Measurements from ENCODE around the gene FIG4.
"Not testable (repeated sequence)": the region's sequence is repeated elsewhere in the genome, so short reads cannot be mapped to it uniquely, and the experiment has no call there.

The FIG4 gene

DNA sequence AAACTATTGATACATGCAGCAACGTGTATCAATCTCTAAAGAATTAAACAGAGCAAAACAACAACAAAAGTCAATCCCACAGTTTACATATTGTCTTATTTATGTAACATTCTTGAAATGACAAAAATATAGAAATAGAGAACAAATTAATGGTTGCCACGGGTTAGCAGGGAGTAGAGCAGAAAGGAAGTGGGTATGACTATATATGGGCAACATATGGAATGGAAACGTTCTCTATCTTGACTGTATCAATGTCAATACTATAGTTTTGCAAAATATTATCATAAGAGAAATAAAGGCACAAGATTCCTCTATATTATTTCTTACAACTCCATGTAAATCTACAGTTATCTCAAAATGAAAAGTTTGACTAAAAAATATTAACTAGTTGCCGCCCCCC, 12.9 kb upstream of the FIG4 start:
- TF ChIP-seq OSR1 (CRISPR knock-in tag; IDR thresholded peaks at IDR 0.05) (no peak), ZNF70 (CRISPR knock-in tag; IDR thresholded peaks at IDR 0.05) (no peak), ZFP30 (CRISPR knock-in tag; IDR thresholded peaks at IDR 0.05) (no peak), RARB (CRISPR knock-in tag; IDR thresholded peaks at IDR 0.05) (no peak), BACH2 (CRISPR knock-in tag; IDR thresholded peaks at IDR 0.05; ENCODE audit: borderline replicate concordance) (no peak), ARNTL (CRISPR knock-in tag; IDR thresholded peaks at IDR 0.05; ENCODE audit: borderline replicate concordance, low read depth) (no peak), PPARA (CRISPR knock-in tag; IDR thresholded peaks at IDR 0.05; ENCODE audit: borderline replicate concordance) (no peak), SNAI2 (CRISPR knock-in tag; IDR thresholded peaks at IDR 0.05) (no peak), ESRRG (CRISPR knock-in tag; IDR thresholded peaks at IDR 0.05) (no peak), GLIS3 (CRISPR knock-in tag; IDR thresholded peaks at IDR 0.05) (no peak), ZC3H10 (CRISPR knock-in tag; IDR thresholded peaks at IDR 0.05) (no peak), TOX (CRISPR knock-in tag; IDR thresholded peaks at IDR 0.05; ENCODE audit: borderline replicate concordance) (no peak), ZNF565 (CRISPR knock-in tag; conservative IDR thresholded peaks at IDR 0.05; ENCODE audit: low read depth) (no peak), ZFP3 (CRISPR knock-in tag; IDR thresholded peaks at IDR 0.05) (no peak), CSDC2 (CRISPR knock-in tag; IDR thresholded peaks at IDR 0.05) (no peak), ZNF8 (CRISPR knock-in tag; IDR thresholded peaks at IDR 0.05) (no peak)
- TF ChIP-seq, protein P1, sequence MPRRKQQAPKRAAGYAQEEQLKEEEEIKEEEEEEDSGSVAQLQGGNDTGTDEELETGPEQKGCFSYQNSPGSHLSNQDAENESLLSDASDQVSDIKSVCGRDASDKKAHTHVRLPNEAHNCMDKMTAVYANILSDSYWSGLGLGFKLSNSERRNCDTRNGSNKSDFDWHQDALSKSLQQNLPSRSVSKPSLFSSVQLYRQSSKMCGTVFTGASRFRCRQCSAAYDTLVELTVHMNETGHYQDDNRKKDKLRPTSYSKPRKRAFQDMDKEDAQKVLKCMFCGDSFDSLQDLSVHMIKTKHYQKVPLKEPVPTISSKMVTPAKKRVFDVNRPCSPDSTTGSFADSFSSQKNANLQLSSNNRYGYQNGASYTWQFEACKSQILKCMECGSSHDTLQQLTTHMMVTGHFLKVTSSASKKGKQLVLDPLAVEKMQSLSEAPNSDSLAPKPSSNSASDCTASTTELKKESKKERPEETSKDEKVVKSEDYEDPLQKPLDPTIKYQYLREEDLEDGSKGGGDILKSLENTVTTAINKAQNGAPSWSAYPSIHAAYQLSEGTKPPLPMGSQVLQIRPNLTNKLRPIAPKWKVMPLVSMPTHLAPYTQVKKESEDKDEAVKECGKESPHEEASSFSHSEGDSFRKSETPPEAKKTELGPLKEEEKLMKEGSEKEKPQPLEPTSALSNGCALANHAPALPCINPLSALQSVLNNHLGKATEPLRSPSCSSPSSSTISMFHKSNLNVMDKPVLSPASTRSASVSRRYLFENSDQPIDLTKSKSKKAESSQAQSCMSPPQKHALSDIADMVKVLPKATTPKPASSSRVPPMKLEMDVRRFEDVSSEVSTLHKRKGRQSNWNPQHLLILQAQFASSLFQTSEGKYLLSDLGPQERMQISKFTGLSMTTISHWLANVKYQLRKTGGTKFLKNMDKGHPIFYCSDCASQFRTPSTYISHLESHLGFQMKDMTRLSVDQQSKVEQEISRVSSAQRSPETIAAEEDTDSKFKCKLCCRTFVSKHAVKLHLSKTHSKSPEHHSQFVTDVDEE (CRISPR knock-in tag; IDR thresholded peaks at IDR 0.05) = no peak
- TF ChIP-seq, protein P2, sequence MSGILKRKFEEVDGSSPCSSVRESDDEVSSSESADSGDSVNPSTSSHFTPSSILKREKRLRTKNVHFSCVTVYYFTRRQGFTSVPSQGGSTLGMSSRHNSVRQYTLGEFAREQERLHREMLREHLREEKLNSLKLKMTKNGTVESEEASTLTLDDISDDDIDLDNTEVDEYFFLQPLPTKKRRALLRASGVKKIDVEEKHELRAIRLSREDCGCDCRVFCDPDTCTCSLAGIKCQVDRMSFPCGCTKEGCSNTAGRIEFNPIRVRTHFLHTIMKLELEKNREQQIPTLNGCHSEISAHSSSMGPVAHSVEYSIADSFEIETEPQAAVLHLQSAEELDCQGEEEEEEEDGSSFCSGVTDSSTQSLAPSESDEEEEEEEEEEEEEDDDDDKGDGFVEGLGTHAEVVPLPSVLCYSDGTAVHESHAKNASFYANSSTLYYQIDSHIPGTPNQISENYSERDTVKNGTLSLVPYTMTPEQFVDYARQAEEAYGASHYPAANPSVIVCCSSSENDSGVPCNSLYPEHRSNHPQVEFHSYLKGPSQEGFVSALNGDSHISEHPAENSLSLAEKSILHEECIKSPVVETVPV (CRISPR knock-in tag; IDR thresholded peaks at IDR 0.05) = no peak

GRCh38 chr6:109678661-109679505, 12.2 kb upstream of the FIG4 start:
- ATAC-seq = not testable (repeated sequence)

More for the DNA sequence above, 12.9 kb upstream of the FIG4 start:
- ATAC-seq = no peak

GRCh38 chr6:109686566-109687265, 4.4 kb upstream of the FIG4 start:
- TF ChIP-seq RARB (CRISPR knock-in tag; IDR thresholded peaks at IDR 0.05) = no peak
- TF ChIP-seq ZFP3 (CRISPR knock-in tag; IDR thresholded peaks at IDR 0.05) = no peak
- TF ChIP-seq, protein P1 (CRISPR knock-in tag; IDR thresholded peaks at IDR 0.05) = no peak
- no peak for TF ChIP-seq TCF4 (CRISPR knock-in tag; IDR thresholded peaks at IDR 0.05; ENCODE audit: borderline replicate concordance)
- no peak for TF ChIP-seq ZNF8 (CRISPR knock-in tag; IDR thresholded peaks at IDR 0.05)
- TF ChIP-seq OSR1 (CRISPR knock-in tag; IDR thresholded peaks at IDR 0.05) = no peak
- no peak for TF ChIP-seq ZNF70 (CRISPR knock-in tag; IDR thresholded peaks at IDR 0.05)
- no peak for TF ChIP-seq ZNF565 (CRISPR knock-in tag; conservative IDR thresholded peaks at IDR 0.05; ENCODE audit: low read depth)
- TF ChIP-seq PPARA (CRISPR knock-in tag; IDR thresholded peaks at IDR 0.05; ENCODE audit: borderline replicate concordance) = no peak
- no peak for TF ChIP-seq CSDC2 (CRISPR knock-in tag; IDR thresholded peaks at IDR 0.05)
- no peak for TF ChIP-seq PATZ1 (CRISPR knock-in tag; IDR thresholded peaks at IDR 0.05; ENCODE audit: borderline replicate concordance)
- no peak for TF ChIP-seq SNAI2 (CRISPR knock-in tag; IDR thresholded peaks at IDR 0.05)
- TF ChIP-seq BACH2 (CRISPR knock-in tag; IDR thresholded peaks at IDR 0.05; ENCODE audit: borderline replicate concordance) = no peak
- no peak for TF ChIP-seq ZC3H10 (CRISPR knock-in tag; IDR thresholded peaks at IDR 0.05)
- no peak for ATAC-seq
